Smooth muscle cell (in vitro differentiated cells): Measurements from ENCODE around the gene TBC1D20. TPM values are rescaled to one million over a fixed set of nuclear protein-coding genes. Genes with fewer than 3 reads are reported as not detected.

ENCODE experiments used
- DNase-seq: peaks from one replicate; lab custom pipeline; 2025; ENCODE audit not compliant: unreplicated experiment; lab: John Stamatoyannopoulos, UW
- H2AFZ ChIP-seq: fragments of 200-600 bp; sonication (generic); 2 replicates; pipeline ENCODE4 v1.6.0; 2016; ENCODE audit warnings: antibody characterized with exemption, low read depth, mild to moderate bottlenecking
- H3F3A ChIP-seq: fragments of 200-600 bp; sonication (generic); 2 replicates; pipeline ENCODE4 v1.6.0; 2017; ENCODE audit warnings: antibody characterized with exemption, low read depth
- H3K27ac ChIP-seq: fragments of 200-600 bp; sonication (generic); 2 replicates; pipeline ENCODE4 v1.5.1; 2016; ENCODE audit warnings: low read depth, mild to moderate bottlenecking
- H3K27me3 ChIP-seq: fragments of 200-600 bp; sonication (generic); 2 replicates; pipeline ENCODE4 v1.6.1; 2016; ENCODE audit warnings: low read depth, mild to moderate bottlenecking
- H3K36me3 ChIP-seq: fragments of 200-600 bp; sonication (generic); 2 replicates; pipeline ENCODE4 v1.5.1; 2016; ENCODE audit warnings: low read depth
- H3K4me1 ChIP-seq: fragments of 200-600 bp; sonication (generic); 2 replicates; pipeline ENCODE4 v1.5.1; 2016; ENCODE audit warnings: low read depth
- H3K4me2 ChIP-seq: fragments of 200-600 bp; sonication (generic); 2 replicates; pipeline ENCODE4 v1.6.0; 2016; ENCODE audit warnings: mild to moderate bottlenecking
- H3K4me3 ChIP-seq: fragments of 200-600 bp; sonication (generic); 2 replicates; pipeline ENCODE4 v1.5.1; 2016; ENCODE audit warnings: mild to moderate bottlenecking
- H3K79me2 ChIP-seq: fragments of 200-600 bp; sonication (generic); 2 replicates; pipeline ENCODE4 v1.6.0; 2016; ENCODE audit warnings: low read depth, mild to moderate bottlenecking
- H3K9ac ChIP-seq: fragments of 200-600 bp; sonication (generic); 2 replicates; pipeline ENCODE4 v1.6.0; 2016; ENCODE audit warnings: low read depth
- H3K9me3 ChIP-seq: fragments of 200-600 bp; sonication (generic); replicated peaks from 2 replicates; pipeline ENCODE4 v1.5.1; 2016; ENCODE audit warnings: low read depth
- H4K20me1 ChIP-seq: fragments of 200-600 bp; sonication (generic); 2 replicates; pipeline ENCODE4 v1.6.0; 2016; ENCODE audit warnings: low read depth
- CTCF ChIP-seq: fragments of 200-600 bp; sonication (generic); IDR thresholded peaks from 2 replicates; pipeline ENCODE4 v1.5.1; 2017; ENCODE audit warnings: borderline replicate concordance, mild to moderate bottlenecking, antibody characterized with exemption; ENCODE audit not compliant: insufficient read depth, poor library complexity, severe bottlenecking
- WGBS: methylation state at CpG from one replicate; pipeline ENCODE4 v1.1.7; 2016; ENCODE audit warnings: low lambda C conversion rate; 5-methylcytosine and 5-hydroxymethylcytosine counted together
- polyA plus RNA-seq: library from polyadenylated mRNA; unstranded; fragments of >200 nt; fragmentation: Nextera tagmentation; extraction: Ambion mirVana; gene quantifications from 2 replicates; pipeline ENCODE4 v1.2.1, GENCODE V29; 2016
- total RNA-seq: library from RNA; depleted of rRNA; stranded (reverse); fragments of >200 nt; gene quantifications from 2 replicates; pipeline ENCODE4 v1.2.3, GENCODE V29; 2014

TBC1D20 gene
- total and polyA plus RNA-seq, 2 experiments from 2014 or later: 41.6 to 41.9 TPM

GRCh38 chr20:435558-435957, 26.8 kb downstream of the TBC1D20 start:
- Histone ChIP-seq H2AFZ (no peak overlapping the region), H3K79me2 (no peaks in the 10 kb centered on the region), H3K27ac (no peak overlapping the region), H3F3A (peaks cover 11% of the 10 kb centered on the region), H3K9me3 (no peaks in the 10 kb centered on the region), H3K27me3 (no peaks in the 10 kb centered on the region), H4K20me1 (peaks cover 16% of the 10 kb centered on the region), H3K4me3 (no peak overlapping the region), H3K4me1 (no peaks in the 10 kb centered on the region), H3K9ac (no peak overlapping the region), H3K4me2 (no peak overlapping the region), H3K36me3 (no peaks in the 10 kb centered on the region)
- no peak for DNase-seq
- 92% methylated on average over 7 of the region's 7 CpGs for WGBS
- TF ChIP-seq CTCF: no peak

- Histone ChIP-seq H4K20me1 (peaks cover 9% of the 10 kb centered on the region), H3K4me1 (no peaks in the 10 kb centered on the region), H3K79me2 (no peaks in the 10 kb centered on the region), H3K9me3 (no peaks in the 10 kb centered on the region), H3K9ac (no peak overlapping the region), H3K27me3 (no peaks in the 10 kb centered on the region), H3F3A (peaks cover 11% of the 10 kb centered on the region), H3K36me3 (no peaks in the 10 kb centered on the region), H3K27ac (no peak overlapping the region), H3K4me3 (no peak overlapping the region), H3K4me2 (no peak overlapping the region), H2AFZ (no peak overlapping the region)
- WGBS: 85% methylated on average over 16 of the region's 16 CpGs
- DNase-seq: no peak
- TF ChIP-seq CTCF: no peak
These were observed 27.5 kb downstream of the TBC1D20 start for GRCh38 chr20:434661-435419.

- Histone ChIP-seq H3K4me3 (no peak overlapping the region), H3K79me2 (no peaks in the 10 kb centered on the region), H3K4me1 (no peaks in the 10 kb centered on the region), H3K27ac (no peak overlapping the region), H2AFZ (no peak overlapping the region), H3F3A (peaks cover 7% of the 10 kb centered on the region), H3K4me2 (no peak overlapping the region), H4K20me1 (peaks cover 8% of the 10 kb centered on the region), H3K36me3 (no peaks in the 10 kb centered on the region), H3K9me3 (no peaks in the 10 kb centered on the region), H3K9ac (no peak overlapping the region), H3K27me3 (no peaks in the 10 kb centered on the region)
- no peak for DNase-seq
- WGBS: 48% methylated on average over 11 of the region's 11 CpGs
- no peak for TF ChIP-seq CTCF
These were observed 28.1 kb downstream of the TBC1D20 start for GRCh38 chr20:434221-434620.
